Activated T-helper 17 cell treated with anti-CD3 and anti-CD28 coated beads, Interleukin-2, amount 50 U/mL, for 72 hours (primary cell): ENCODE results near the gene PPT2. TPM values are rescaled to one million over a fixed set of nuclear protein-coding genes. Genes with fewer than 3 reads are reported as not detected.

Experiments used
- ATAC-seq: fragments of 150-1000 bp; cut with Tn5 transposase; replicated peaks from 2 replicates; pipeline ENCODE4 v1.10.0; 2021; ENCODE audit warnings: mild to moderate bottlenecking, moderate library complexity
- H3K27ac Mint-ChIP-seq: one replicate; pipeline ENCODE4 v1.8.0; 2022; ENCODE audit warnings: mixed read lengths
- H3K27me3 Mint-ChIP-seq: one replicate; pipeline ENCODE4 v1.8.0; 2022; ENCODE audit warnings: mixed read lengths
- H3K36me3 Mint-ChIP-seq: one replicate; pipeline ENCODE4 v1.8.0; 2022; ENCODE audit warnings: low read depth, mild to moderate bottlenecking, mixed read lengths
- H3K4me1 Mint-ChIP-seq: one replicate; pipeline ENCODE4 v1.8.0; 2022; ENCODE audit warnings: mixed read lengths
- H3K4me3 Mint-ChIP-seq: one replicate; pipeline ENCODE4 v1.8.0; 2022; ENCODE audit warnings: mild to moderate bottlenecking, mixed read lengths
- H3K9me3 Mint-ChIP-seq: one replicate; pipeline ENCODE4 v1.8.0; 2022; ENCODE audit warnings: mixed read lengths
- total RNA-seq, 2 donors: library from RNA; stranded (reverse); gene quantifications; one replicate each; pipeline ENCODE4 v1.2.3, GENCODE V29; 2022

PPT2 gene
- total RNA-seq, 2 donors from 2014 or later: 10.5 to 18.0 TPM

GRCh38 chr6:32116674-32117073, 37.3 kb upstream of the PPT2 start:
- peaks cover 71% of the 10 kb centered on the region for H3K36me3 Mint-ChIP-seq
- ATAC-seq: no peak
- H3K27ac Mint-ChIP-seq: no peak overlapping the region
- H3K4me1 Mint-ChIP-seq: peaks cover 14% of the 10 kb centered on the region
- no peaks in the 10 kb centered on the region for H3K9me3 Mint-ChIP-seq
- no peak overlapping the region for H3K4me3 Mint-ChIP-seq
- H3K27me3 Mint-ChIP-seq: no peaks in the 10 kb centered on the region

GRCh38 chr6:32117461-32117860, 36.5 kb upstream of the PPT2 start:
- H3K9me3 Mint-ChIP-seq: no peaks in the 10 kb centered on the region
- H3K27ac Mint-ChIP-seq: no peak overlapping the region
- no peak overlapping the region for H3K4me3 Mint-ChIP-seq
- peaks cover 14% of the 10 kb centered on the region for H3K4me1 Mint-ChIP-seq
- no peaks in the 10 kb centered on the region for H3K27me3 Mint-ChIP-seq
- peaks cover 79% of the 10 kb centered on the region for H3K36me3 Mint-ChIP-seq
- ATAC-seq: no peak

DNA sequence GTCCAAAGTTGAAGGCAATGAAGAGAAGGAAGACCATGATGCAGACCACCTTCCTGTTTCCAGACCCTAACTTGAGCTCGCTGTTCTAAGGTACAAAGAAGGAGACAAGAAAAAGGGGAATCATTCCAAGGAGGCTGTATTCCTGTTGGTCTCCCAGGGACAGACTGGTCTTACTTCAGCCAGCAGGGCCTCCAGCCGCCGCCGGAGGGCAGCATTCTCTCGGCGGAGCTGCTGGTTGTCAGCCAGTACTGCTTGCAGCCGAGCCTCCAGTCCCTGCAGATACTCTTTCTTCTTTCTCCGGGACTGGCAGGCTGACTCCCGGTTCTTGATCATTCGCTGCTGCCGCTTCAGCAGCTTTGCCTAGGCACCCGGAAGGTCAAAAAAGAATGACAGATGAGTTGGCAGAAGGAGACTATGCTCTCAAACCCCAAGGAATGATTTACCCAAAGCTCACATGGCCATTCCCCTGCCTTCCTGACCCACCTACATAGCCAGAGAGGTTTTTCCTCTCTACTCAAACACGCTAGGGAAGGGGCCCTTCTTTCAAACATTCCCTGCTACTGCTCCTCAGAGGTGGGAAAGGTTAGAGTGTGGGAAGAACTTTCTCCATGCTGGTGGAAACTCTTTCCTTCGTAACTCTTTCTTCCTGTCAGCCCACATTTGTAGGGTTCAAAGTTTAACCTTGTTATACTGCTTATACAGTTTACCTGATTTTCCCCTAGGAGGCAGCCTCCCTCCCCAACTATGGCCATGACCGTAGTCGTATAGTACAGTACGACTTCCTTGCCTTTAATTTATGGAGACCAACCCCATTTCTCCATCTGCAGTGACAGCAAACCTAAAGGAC, 34.9 kb upstream of the PPT2 start:
- H3K4me1 Mint-ChIP-seq: peaks cover 15% of the 10 kb centered on the region
- no peaks in the 10 kb centered on the region for H3K9me3 Mint-ChIP-seq
- no peak overlapping the region for H3K4me3 Mint-ChIP-seq
- no peaks in the 10 kb centered on the region for H3K27me3 Mint-ChIP-seq
- H3K36me3 Mint-ChIP-seq: peaks cover 95% of the 10 kb centered on the region
- H3K27ac Mint-ChIP-seq: no peak overlapping the region
- ATAC-seq: peak; percentile 93

DNA sequence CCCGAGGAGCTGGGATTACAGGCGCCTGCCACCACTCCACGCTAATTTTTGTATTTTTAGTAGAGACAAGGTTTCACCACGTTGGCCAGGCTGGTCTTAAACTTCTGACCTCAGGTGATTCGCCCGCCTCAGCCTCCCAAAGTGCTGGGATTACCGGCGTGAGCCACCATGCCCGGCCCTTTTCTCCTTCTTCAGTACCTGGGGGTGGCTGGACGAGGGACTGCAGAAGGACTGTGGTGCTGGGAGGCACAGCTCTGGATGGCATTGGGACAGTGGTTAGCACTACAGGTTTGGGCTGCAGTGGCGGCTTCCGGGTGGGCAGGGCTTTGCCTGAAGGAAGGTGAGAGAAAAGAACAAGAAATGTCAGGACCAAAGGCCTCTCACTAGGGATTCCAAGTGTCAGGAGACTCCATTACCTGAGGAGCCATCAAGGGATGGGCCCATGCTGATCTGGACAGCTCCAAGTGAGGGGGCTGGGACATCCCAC, 33.3 kb upstream of the PPT2 start:
- no peak for ATAC-seq
- no peak overlapping the region for H3K4me3 Mint-ChIP-seq
- peak overlapping the region; percentile 74 for H3K27ac Mint-ChIP-seq
- peaks cover 22% of the 10 kb centered on the region for H3K4me1 Mint-ChIP-seq
- peaks cover 98% of the 10 kb centered on the region for H3K36me3 Mint-ChIP-seq
- no peaks in the 10 kb centered on the region for H3K27me3 Mint-ChIP-seq
- H3K9me3 Mint-ChIP-seq: no peaks in the 10 kb centered on the region

GRCh38 chr6:32123681-32124080, 30.3 kb upstream of the PPT2 start:
- Mint-ChIP-seq H3K9me3 (no peaks in the 10 kb centered on the region), H3K36me3 (peaks cover 95% of the 10 kb centered on the region), H3K4me3 (no peak overlapping the region), H3K27ac (peak overlapping the region; percentile 32), H3K4me1 (peaks cover 41% of the 10 kb centered on the region), H3K27me3 (no peaks in the 10 kb centered on the region)
- ATAC-seq: no peak

GRCh38 chr6:32126880-32127279, 27.1 kb upstream of the PPT2 start:
- Mint-ChIP-seq H3K4me1 (peaks cover 27% of the 10 kb centered on the region), H3K4me3 (peak overlapping the region; percentile 89), H3K36me3 (peaks cover 63% of the 10 kb centered on the region), H3K27ac (peak overlapping the region; percentile 98), H3K27me3 (no peaks in the 10 kb centered on the region), H3K9me3 (no peaks in the 10 kb centered on the region)
- ATAC-seq: no peak

GRCh38 chr6:32127409-32127716, 26.6 kb upstream of the PPT2 start:
- ATAC-seq: no peak
- Mint-ChIP-seq H3K36me3 (peaks cover 58% of the 10 kb centered on the region), H3K27ac (peak overlapping the region; percentile 98), H3K4me3 (peak overlapping the region; percentile 89), H3K4me1 (peaks cover 27% of the 10 kb centered on the region), H3K27me3 (no peaks in the 10 kb centered on the region), H3K9me3 (no peaks in the 10 kb centered on the region)

- peaks cover 52% of the 10 kb centered on the region for H3K36me3 Mint-ChIP-seq
- peaks cover 27% of the 10 kb centered on the region for H3K4me1 Mint-ChIP-seq
Observed at GRCh38 chr6:32127717-32128592, 26.0 kb upstream of the PPT2 start, which contains the start of gene ATF6B. Gene ATF6B, minus strand, starts transcription at chr6:32128246. Its CDS starts 39 bp downstream, at chr6:32128207.

GRCh38 chr6:32128751-32129296, 25.1 kb upstream of the PPT2 start:
- H3K27ac Mint-ChIP-seq: peak overlapping the region; percentile 98
- ATAC-seq: no peak
- no peaks in the 10 kb centered on the region for H3K9me3 Mint-ChIP-seq
- H3K4me3 Mint-ChIP-seq: peak overlapping the region; percentile 89
- peaks cover 43% of the 10 kb centered on the region for H3K36me3 Mint-ChIP-seq
- H3K4me1 Mint-ChIP-seq: peaks cover 27% of the 10 kb centered on the region
- H3K27me3 Mint-ChIP-seq: peaks cover 1% of the 10 kb centered on the region

More at GRCh38 chr6:32127717-32128592, 26.0 kb upstream of the PPT2 start, which contains the start of gene ATF6B:
- ATAC-seq: peak; percentile 93
- H3K27ac Mint-ChIP-seq: peak within 1 kb of the TSS; percentile 98
- H3K4me3 Mint-ChIP-seq: peak within 1 kb of the TSS; percentile 89
- H3K27me3 Mint-ChIP-seq: no peaks in the 10 kb centered on the region
- no peaks in the 10 kb centered on the region for H3K9me3 Mint-ChIP-seq

GRCh38 chr6:32129297-32130088, 24.4 kb upstream of the PPT2 start:
- H3K36me3 Mint-ChIP-seq: peaks cover 37% of the 10 kb centered on the region
- H3K9me3 Mint-ChIP-seq: no peaks in the 10 kb centered on the region
- H3K4me3 Mint-ChIP-seq: peak overlapping the region; percentile 89
- ATAC-seq: no peak
- H3K27me3 Mint-ChIP-seq: peaks cover 3% of the 10 kb centered on the region
- H3K4me1 Mint-ChIP-seq: peaks cover 21% of the 10 kb centered on the region
- H3K27ac Mint-ChIP-seq: peak overlapping the region; percentile 98

GRCh38 chr6:32131439-32131948, 22.4 kb upstream of the PPT2 start:
- Mint-ChIP-seq H3K4me1 (peaks cover 12% of the 10 kb centered on the region), H3K9me3 (no peaks in the 10 kb centered on the region), H3K36me3 (peaks cover 19% of the 10 kb centered on the region), H3K27ac (no peak overlapping the region), H3K4me3 (peak overlapping the region; percentile 15), H3K27me3 (peaks cover 3% of the 10 kb centered on the region)
- no peak for ATAC-seq

GRCh38 chr6:32132110-32132509, 21.8 kb upstream of the PPT2 start:
- Mint-ChIP-seq H3K4me3 (peak overlapping the region; percentile 15), H3K27ac (no peak overlapping the region), H3K4me1 (peaks cover 7% of the 10 kb centered on the region), H3K36me3 (peaks cover 12% of the 10 kb centered on the region), H3K9me3 (no peaks in the 10 kb centered on the region), H3K27me3 (peaks cover 3% of the 10 kb centered on the region)
- ATAC-seq: no peak

DNA sequence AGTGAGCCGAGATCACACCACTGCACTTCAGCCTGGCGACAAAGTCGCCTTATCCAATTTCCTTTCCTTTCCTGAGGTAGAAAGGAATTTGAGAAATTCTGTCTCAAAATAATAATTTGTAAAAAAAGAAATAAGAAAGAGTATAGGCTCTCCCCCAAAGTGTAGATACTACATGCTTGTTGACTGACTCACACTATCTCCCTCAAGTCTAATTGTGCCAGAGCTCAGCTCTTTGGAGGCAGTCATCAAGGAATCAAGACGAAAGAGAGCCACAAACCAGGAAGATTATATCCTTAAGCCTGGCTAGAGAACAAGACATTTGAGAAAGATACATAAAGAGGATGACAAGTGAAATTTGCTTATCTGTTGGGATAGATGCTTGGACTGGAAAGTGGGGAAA, 20.2 kb upstream of the PPT2 start:
- Mint-ChIP-seq H3K27me3 (peaks cover 3% of the 10 kb centered on the region), H3K36me3 (no peaks in the 10 kb centered on the region), H3K27ac (no peak overlapping the region), H3K9me3 (no peaks in the 10 kb centered on the region), H3K4me1 (no peaks in the 10 kb centered on the region), H3K4me3 (no peak overlapping the region)
- no peak for ATAC-seq
